GOT3 (cell line): Measurements from ENCODE around the gene AURKAIP1.
A peak's percentile ranks its signal among the peaks of the same experiment; 100 is the strongest.
"Not testable (repeated sequence)": the region's sequence is repeated elsewhere in the genome, so short reads cannot be mapped to it uniquely, and the experiment has no call there.

Experiments used
- DNase-seq: peaks from one replicate; lab custom pipeline; 2025; ENCODE audit warnings: mixed read lengths; lab: John Stamatoyannopoulos, UW

Gene AURKAIP1

GRCh38 chr1:1406821-1407635, 32.0 kb upstream of the AURKAIP1 start, which contains the start of gene MRPL20:
TSS of gene MRPL20 (minus strand) at chr1:1407293. CDS start at chr1:1407217, 76 bp downstream.
- DNase-seq: peak; percentile 78

GRCh38 chr1:1406101-1406820, 31.3 kb upstream of the AURKAIP1 start:
- DNase-seq: no peak

- no peak for DNase-seq
These were observed 28.6 kb upstream of the AURKAIP1 start for GRCh38 chr1:1403653-1404052.

GRCh38 chr1:1402901-1403392, 27.9 kb upstream of the AURKAIP1 start:
- DNase-seq: not testable (repeated sequence)

GRCh38 chr1:1402072-1402900, 27.3 kb upstream of the AURKAIP1 start:
- no peak for DNase-seq

- DNase-seq: no peak
These were observed 26.5 kb upstream of the AURKAIP1 start for GRCh38 chr1:1401457-1402010.

GRCh38 chr1:1400576-1401456, 25.8 kb upstream of the AURKAIP1 start:
- no peak for DNase-seq

- no peak for DNase-seq
These were observed 25.0 kb upstream of the AURKAIP1 start for GRCh38 chr1:1399872-1400575.

- DNase-seq: peak; percentile 94
These were observed 24.3 kb upstream of the AURKAIP1 start, which contains the start of gene CCNL2 for GRCh38 chr1:1399187-1399871. TSS of gene CCNL2 (minus strand) at chr1:1399335. CDS start at chr1:1399306, 29 bp downstream.

GRCh38 chr1:1398677-1399186, 23.7 kb upstream of the AURKAIP1 start:
- no peak for DNase-seq

- no peak for DNase-seq
These were observed 23.0 kb upstream of the AURKAIP1 start for GRCh38 chr1:1397839-1398523.

- DNase-seq: no peak
These were observed 20.2 kb upstream of the AURKAIP1 start for GRCh38 chr1:1395166-1395565.

GRCh38 chr1:1394116-1394515, 19.1 kb upstream of the AURKAIP1 start:
- DNase-seq: no peak

GRCh38 chr1:1393428-1393827, 18.4 kb upstream of the AURKAIP1 start:
- DNase-seq: no peak

- no peak for DNase-seq
These were observed 18.0 kb upstream of the AURKAIP1 start for GRCh38 chr1:1393014-1393413.

- DNase-seq: no peak
These were observed 16.2 kb upstream of the AURKAIP1 start for GRCh38 chr1:1391225-1391624.

- no peak for DNase-seq
These were observed 15.7 kb upstream of the AURKAIP1 start for GRCh38 chr1:1390675-1391074.

- DNase-seq: no peak
These were observed 13.1 kb upstream of the AURKAIP1 start for GRCh38 chr1:1388078-1388472.
